Non-pigmented ciliary epithelial cell (primary cell): Measurements from ENCODE around the gene LZTFL1.
"Not testable (repeated sequence)": the region's sequence is repeated elsewhere in the genome, so short reads cannot be mapped to it uniquely, and the experiment has no call there.

ENCODE experiments used
- DNase-seq: peaks from one replicate; pipeline ENCODE4 v3.0.0-alpha.2; 2010; ENCODE audit warnings: low read depth

The LZTFL1 gene

DNA sequence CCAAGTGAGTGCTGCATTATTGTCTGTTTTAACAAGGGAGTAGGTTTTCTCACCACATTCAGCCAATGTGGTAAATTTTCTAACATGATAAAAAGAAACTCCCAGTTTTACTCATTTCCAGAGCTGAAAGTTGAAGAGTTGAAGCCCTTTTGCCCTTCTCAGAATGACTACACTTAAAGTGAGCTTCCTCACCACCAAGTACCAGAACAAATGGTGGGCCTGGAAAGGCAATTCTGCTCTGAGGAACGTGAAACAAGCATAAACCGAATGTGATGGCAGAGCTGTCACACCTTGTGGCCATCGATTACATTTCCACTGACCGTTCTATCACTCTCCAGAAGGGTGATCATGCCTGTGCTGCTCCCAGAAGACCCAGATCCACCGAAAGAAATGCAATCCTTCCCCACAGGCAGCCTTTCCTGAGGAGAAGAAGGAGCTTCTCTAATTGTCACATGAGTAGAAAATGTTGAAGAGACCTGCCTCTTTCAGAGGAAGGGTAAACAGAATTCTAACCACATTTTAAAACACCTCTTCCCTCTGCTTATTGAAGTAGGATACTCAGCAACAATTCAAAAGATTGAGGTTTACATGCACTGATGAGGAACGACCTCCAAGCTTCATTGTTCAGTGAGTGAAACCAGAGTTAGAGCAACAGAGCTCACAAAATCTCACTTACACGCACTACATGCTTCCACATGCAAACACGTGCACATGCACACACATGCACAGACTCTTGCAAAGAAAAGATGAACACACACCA is 23.0 kb upstream of the LZTFL1 start:
- DNase-seq, result no peak

DNA sequence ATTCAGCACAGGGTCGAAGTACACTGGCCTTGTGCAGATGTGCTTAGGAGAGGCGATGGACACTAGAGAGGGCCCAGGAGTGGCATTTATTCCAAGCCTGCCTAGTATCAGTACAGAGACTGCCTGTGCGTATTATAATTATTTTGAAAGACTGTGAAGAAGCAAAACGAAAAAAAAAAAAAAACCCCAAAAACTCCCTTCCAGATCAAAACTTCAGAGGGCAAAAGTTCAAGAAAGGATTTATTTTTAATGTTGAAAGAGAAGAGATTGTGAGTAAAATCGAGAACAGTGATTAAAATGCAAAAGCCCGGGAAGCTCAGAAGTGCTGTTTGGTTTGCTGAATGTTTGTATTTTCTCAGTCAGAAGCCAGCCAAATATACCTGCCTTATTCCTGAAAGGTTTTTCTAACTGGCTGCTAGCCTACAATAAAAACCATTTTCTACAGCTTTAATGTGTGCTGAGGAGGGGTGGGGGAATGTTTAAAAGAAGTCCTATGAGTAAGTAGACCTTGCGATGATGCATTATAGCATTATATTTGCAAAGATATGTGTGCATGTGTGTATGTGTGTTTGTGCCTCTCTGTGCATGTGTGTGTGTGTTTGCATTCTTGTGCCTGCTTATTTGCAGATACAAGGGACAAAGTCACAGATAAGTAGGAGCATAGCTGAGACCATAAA is 19.3 kb upstream of the LZTFL1 start:
- DNase-seq, result no peak

GRCh38 chr3:45860481-45860880 is 18.6 kb upstream of the LZTFL1 start:
- no peak for DNase-seq

DNA sequence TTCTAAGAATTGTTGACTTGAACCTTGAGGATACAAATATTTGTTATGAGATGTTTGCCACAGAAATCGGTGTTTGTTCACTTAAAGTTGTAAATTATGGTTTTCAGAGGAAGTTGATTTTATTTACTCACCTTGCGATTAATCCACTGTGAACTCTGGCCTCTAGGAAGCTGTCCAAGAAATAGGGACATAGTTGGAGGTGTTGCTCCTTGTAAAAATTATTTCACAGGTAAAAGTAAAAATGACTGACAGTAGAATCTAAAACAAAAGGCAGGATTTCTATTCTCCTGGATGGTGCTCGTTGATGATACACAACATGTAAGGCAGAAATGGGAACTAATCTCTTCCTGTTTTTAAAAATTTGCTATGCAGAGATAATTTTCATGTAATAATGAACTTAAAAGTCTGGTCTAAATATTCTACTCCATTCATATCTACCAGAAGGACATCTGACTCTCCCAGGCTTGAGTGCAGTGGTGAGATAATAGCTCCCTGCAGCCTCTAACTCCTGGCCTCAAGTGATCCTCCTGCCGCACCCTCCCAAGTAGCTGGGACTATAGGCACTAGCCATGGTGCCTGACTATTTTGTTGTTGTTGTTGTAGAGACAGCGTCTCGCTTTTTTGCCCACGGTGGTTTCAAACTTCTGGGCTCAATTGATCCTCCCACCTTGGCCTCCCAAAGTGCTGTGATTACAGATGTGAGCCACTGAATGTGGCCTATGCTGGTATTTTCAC is 17.1 kb upstream of the LZTFL1 start:
- DNase-seq, result no peak

GRCh38 chr3:45857024-45857423 is 15.1 kb upstream of the LZTFL1 start:
- not testable (repeated sequence) for DNase-seq

GRCh38 chr3:45856323-45856722 is 14.4 kb upstream of the LZTFL1 start:
- not testable (repeated sequence) for DNase-seq

- no peak for DNase-seq
Measured at GRCh38 chr3:45852828-45853227, 10.9 kb upstream of the LZTFL1 start.

- DNase-seq, result no peak
Measured at GRCh38 chr3:45848392-45848791, 6.5 kb upstream of the LZTFL1 start.

DNA sequence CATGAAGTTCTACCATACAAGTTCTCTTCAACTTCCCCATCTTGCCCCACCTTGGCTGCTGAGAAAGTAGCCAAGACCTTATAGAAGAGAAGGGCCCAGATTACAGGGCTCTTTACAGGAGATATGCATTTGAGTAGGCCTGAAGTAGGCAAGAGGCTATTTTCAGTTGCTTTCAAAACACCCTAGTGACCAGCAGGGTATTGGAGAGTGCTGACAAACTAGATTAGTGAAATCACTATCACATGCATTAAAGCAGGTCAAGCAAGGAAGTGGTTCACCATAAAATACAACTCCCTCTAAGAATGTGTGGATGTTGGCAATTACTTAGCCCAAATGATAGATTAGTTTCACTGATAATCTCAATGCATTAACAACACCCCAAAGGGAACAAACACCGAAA is 2.7 kb upstream of the LZTFL1 start:
- DNase-seq, result no peak

DNA sequence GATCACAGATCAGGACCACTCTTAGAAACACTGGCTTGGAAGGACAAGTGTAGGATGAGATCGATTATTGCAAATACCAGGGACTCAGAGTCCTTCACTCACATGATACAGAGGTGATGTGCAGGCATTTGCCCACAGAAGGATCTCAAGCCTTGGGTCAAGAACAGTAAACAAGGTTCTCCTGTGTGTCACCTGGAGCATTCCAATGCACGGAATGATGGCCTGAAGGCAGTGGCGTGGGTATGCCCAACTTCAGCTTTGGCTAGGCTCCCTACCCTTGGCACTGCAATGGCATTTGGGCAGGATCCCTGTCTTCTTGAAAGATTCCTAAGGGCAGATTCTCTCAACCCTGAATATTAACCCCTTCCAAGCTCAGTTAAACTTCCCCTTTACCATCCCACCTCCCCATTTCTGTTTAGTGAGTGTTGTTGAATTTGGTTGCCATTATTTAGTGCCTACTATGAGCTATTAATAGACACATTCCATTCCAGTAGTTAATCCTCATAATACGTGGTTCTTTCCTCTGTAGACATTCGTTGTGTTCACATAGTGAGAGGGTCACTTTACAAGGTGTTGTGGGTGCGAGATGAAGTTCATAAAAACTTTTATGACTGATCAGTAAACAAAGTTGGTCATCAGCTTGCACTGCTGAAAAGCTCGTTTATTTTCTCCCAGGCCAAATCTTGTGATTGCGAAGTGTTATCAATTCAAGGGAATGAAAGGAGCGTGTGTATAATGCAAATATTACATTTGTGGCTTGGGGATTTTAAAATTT is 1.1 kb upstream of the LZTFL1 start:
- no peak for DNase-seq

- DNase-seq, result no peak
Measured at GRCh38 chr3:45841420-45841756, 531 bp downstream of the LZTFL1 start.

DNA sequence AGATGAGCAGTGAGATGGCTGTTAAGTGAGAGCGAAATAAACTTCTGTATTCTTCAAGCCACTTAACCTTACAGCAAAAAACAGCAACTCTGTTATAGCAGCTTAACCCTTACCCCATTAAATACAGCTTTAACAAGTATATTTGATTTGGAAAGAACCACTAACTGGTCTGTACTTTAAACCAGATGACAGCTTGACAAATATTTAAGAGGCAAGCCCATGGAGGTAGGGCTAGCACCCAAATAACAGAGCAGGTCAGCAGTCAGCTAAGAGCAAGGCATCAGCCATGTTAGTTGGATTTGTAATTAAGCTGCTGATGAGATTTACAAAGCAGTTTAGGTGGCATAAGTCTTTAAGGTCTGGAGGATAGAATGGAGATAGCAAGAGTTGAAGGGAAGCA is 3.5 kb downstream of the LZTFL1 start:
- DNase-seq, result no peak

GRCh38 chr3:45832699-45833098 is 9.2 kb downstream of the LZTFL1 start:
- DNase-seq, result no peak

GRCh38 chr3:45830121-45830520 is 11.8 kb downstream of the LZTFL1 start:
- DNase-seq, result no peak

GRCh38 chr3:45826908-45827307 is 15.0 kb downstream of the LZTFL1 start:
- DNase-seq, result no peak

DNA sequence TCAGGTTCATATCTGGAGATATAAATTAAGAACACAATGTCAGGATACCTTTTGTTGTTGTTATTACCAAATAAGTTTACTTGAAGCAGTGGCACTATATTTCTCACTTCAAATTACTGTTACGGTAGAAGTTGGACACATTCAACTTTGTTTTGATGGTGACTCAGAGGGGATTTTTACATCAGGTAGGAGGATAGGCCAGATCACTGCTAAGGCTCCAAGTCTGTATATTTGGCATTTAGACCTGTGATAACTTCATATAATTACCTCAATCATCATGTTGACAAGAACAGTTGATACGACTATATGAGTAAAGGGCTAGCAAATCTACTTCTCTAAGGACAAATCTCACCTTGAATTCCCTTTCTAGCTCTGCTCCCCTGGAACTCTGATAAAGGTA is 15.6 kb downstream of the LZTFL1 start:
- DNase-seq, result no peak

DNA sequence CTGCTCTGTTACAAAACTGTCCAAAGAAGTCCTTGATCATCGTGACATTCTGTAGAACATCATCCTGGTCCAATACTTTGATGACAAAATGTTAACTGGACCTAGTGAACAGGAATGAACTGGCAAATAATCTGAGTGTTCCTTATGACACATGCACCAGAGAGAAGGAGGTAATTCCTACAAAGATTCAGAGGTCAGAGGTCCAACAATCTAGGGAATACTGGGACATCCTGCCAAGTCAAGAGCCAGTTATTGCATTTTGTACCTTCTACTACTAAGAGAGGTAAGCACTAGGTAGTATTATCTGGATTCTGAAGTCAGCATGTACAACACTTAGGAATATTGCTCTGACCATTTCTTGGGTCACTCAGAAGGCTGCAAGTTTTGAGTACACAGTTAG is 20.8 kb downstream of the LZTFL1 start:
- no peak for DNase-seq

DNA sequence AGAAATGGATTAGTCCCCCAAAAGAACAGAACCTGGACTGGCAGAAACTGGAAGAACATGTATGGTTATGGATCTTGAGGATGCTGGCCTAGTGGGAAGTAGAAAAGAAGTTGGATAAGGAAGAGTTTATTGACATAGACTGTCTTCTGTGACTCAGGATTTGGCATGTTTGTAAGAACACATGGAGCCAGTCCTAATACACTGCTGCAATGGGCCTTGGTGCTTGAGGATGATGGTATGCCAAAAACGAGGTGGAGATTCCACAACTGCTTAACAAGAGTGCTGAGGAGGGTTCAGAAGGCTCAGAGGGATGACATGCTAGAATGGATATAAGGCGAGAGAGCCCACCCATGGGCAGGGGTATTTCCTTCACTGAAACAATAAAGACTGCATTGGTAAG is 22.4 kb downstream of the LZTFL1 start:
- no peak for DNase-seq

- DNase-seq, result peak; percentile 92
Measured at GRCh38 chr3:45817831-45818522, 23.9 kb downstream of the LZTFL1 start.

GRCh38 chr3:45816544-45816943 is 25.4 kb downstream of the LZTFL1 start:
- no peak for DNase-seq

DNA sequence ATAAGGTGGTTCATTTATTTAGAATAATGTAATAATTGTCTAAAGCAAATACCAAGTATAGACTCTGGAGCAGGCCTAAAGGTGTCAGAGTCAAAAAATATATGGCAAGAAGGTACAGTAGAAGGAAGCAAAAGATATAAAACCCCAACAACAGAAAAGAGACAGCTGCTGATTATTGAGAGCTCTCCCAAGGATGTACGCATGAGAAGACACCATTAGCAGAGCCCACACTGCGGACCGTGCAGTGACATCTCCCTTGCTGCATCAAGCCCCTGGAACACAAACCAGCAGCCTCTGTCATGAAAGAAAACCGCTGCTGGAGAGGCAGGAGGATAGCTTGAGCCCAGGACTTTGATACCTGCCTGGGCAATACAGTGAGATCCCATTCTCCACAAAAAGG is 27.6 kb downstream of the LZTFL1 start:
- DNase-seq, result no peak
